GM13977 (cell line): ENCODE data around the gene RAPH1.

Experiments used
- DNase-seq: peaks from one replicate; pipeline ENCODE4 v3.0.0; 2012; ENCODE audit warnings: low spot score
- CTCF ChIP-seq: IDR thresholded peaks from 2 replicates; pipeline ENCODE4 v1.5.1; 2012; ENCODE audit warnings: mild to moderate bottlenecking, control low read depth; ENCODE audit not compliant: insufficient read depth; ENCODE audit errors: extremely low read depth, missing control alignments
- in situ Hi-C: fragments of 300-500 bp; cut with MboI; formaldehyde crosslinking; loops from one replicate; pipeline ENCODE4 v1.12.0; 2022; ENCODE audit warnings: low sequenced_read_pairs, low pct_unique_long_range_greater_than_20kb, mixed read lengths, inconsistent platforms; ENCODE audit not compliant: unreplicated experiment

RAPH1 gene

GRCh38 chr2:203471323-203471722 is 63.8 kb downstream of the RAPH1 start:
- DNase-seq = no peak
- TF ChIP-seq CTCF = no peak
- in situ Hi-C loops = loop anchor here (25.0 kb wide), 1 partner anchor 884 kb away; no protein-coding TSS in a partner anchor

DNA sequence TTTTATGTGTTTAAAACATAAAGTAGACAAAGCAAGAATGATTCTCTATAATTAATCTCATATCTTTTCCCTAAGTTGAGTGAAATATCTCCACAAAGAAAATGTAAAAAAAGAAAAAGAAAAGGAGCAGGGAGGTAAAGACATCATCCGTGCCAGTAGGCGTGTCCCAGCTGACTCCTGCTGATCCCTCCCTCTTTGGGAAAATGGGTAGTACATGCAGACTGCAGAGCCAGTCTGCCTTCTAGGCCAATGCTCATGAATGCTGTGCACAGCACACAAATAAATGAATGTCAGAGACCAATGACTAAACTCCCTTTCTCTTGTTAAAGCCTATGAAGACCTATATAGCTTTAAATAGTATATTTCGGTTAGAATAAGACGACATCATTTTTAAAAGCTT is 64.7 kb downstream of the RAPH1 start:
- in situ Hi-C loops = loop anchor here (25.0 kb wide), 1 partner anchor 883 kb away; no protein-coding TSS in a partner anchor
- no peak for DNase-seq
- no peak for TF ChIP-seq CTCF

DNA sequence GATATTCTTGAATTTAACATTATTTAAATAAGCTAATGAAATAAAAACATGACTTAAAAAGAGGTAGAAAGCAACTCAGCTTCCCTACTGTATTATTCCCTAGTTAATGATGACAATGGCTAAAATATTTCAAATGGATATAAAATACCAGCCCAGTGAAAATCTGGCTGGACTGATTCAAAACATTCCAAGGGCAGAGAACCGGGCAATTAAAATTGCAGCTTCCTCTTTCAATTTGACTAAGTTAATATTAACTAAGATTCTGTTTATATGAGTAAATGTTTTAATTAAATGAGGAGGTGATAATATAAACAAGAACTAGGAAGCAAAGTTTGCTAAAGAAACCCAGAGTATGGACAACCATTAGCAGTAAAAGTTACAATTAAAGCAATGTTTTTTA is 65.6 kb downstream of the RAPH1 start:
- in situ Hi-C loops = loop anchor here (25.0 kb wide), 1 partner anchor 882 kb away; no protein-coding TSS in a partner anchor
- no peak for TF ChIP-seq CTCF
- DNase-seq = no peak

DNA sequence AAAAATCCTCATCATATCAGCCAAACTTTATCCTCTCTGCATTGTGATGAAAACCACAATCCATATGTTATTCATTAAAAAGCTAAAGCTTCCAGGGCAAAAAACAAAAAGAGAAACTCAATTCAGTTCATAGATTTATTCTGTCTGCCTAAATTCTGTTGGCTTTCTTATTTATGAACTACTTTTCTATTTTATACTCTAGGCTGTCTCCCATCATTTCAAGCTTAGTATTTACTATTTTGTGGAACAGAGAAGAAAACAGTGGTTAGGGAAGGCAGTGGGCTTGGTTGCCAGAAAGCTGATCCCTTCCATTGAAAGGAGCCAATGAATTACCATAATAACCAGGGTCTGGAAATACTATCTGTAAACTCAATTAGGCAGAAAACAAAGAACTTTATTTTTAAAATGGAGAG is 71.8 kb downstream of the RAPH1 start:
- no peak for DNase-seq
- no peak for TF ChIP-seq CTCF
- in situ Hi-C loops = loop anchor here (25.0 kb wide), 1 partner anchor 876 kb away; no protein-coding TSS in a partner anchor

DNA sequence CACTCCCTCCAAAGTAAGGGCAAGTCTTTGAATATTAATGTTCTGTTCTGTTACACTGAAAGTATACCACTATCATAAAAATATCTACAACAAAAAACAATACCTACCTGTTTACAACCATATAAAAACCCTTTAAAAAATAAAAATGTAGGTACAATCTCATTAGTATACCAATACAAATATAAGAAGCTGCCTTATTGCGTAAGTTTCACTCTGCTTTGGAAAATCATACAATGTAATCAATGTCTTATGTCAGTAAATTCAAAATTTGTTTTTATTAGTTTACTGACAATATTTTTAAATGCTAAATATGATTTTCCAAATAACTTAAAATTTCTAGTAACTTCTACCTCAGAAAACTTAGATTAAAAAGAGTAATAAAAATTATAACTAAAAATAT is 72.8 kb downstream of the RAPH1 start:
- DNase-seq = no peak
- no peak for TF ChIP-seq CTCF
- in situ Hi-C loops = loop anchor here (25.0 kb wide), 1 partner anchor 875 kb away; no protein-coding TSS in a partner anchor

- in situ Hi-C loops = loop anchor here (25.0 kb wide), 1 partner anchor 874 kb away; no protein-coding TSS in a partner anchor
These were observed 73.4 kb downstream of the RAPH1 start for GRCh38 chr2:203461746-203462145.

More at GRCh38 chr2:203461746-203462145, 73.4 kb downstream of the RAPH1 start:
- no peak for TF ChIP-seq CTCF
- no peak for DNase-seq
